Neuron (in vitro differentiated cells): ENCODE measurements around the gene STUM.

Experiments used
- H2AFZ ChIP-seq: one replicate; pipeline ENCODE4 v1.6.1; 2013; ENCODE audit warnings: low read depth, mild to moderate bottlenecking, inconsistent platforms, low read length, moderate library complexity
- H3K27me3 ChIP-seq: one replicate; pipeline ENCODE4 v1.6.1; 2013; ENCODE audit warnings: low read length; ENCODE audit not compliant: insufficient read depth
- H3K36me3 ChIP-seq: one replicate; pipeline ENCODE4 v1.6.1; 2013; ENCODE audit warnings: low read length; ENCODE audit not compliant: insufficient read depth
- H3K4me1 ChIP-seq: one replicate; pipeline ENCODE4 v1.6.1; 2013; ENCODE audit warnings: low read length; ENCODE audit not compliant: insufficient read depth
- H3K4me3 ChIP-seq: 2 replicates; pipeline ENCODE4 v1.5.1; 2013; ENCODE audit warnings: mild to moderate bottlenecking, low read length, moderate library complexity
- H3K9me3 ChIP-seq: one replicate; pipeline ENCODE4 v1.6.1; 2013; ENCODE audit warnings: low read length

Gene STUM

DNA sequence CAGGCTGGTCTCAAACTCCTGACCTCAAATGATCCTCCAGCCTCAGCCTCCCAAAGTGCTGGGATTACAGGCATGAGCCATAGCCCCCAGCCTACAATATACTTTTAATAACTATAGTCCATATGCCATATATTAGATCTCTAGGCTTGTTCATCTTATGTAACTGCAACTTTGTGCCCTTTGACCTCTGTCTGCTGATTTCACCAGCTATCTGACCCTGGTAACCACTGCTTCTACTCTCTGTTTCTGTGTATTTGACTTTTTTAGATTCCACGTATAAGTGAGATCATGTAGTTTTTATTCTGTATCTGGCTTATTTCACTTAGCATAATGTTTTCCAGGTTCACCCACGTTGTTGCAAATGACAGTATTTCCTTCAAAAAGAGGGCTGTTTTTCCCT lies 25.5 kb downstream of the STUM start:
- Histone ChIP-seq H3K4me1 (peaks cover 12% of the 10 kb centered on the region), H2AFZ (no peak overlapping the region), H3K27me3 (peaks cover 6% of the 10 kb centered on the region), H3K4me3 (no peak overlapping the region), H3K9me3 (peaks cover 2% of the 10 kb centered on the region), H3K36me3 (no peaks in the 10 kb centered on the region)

DNA sequence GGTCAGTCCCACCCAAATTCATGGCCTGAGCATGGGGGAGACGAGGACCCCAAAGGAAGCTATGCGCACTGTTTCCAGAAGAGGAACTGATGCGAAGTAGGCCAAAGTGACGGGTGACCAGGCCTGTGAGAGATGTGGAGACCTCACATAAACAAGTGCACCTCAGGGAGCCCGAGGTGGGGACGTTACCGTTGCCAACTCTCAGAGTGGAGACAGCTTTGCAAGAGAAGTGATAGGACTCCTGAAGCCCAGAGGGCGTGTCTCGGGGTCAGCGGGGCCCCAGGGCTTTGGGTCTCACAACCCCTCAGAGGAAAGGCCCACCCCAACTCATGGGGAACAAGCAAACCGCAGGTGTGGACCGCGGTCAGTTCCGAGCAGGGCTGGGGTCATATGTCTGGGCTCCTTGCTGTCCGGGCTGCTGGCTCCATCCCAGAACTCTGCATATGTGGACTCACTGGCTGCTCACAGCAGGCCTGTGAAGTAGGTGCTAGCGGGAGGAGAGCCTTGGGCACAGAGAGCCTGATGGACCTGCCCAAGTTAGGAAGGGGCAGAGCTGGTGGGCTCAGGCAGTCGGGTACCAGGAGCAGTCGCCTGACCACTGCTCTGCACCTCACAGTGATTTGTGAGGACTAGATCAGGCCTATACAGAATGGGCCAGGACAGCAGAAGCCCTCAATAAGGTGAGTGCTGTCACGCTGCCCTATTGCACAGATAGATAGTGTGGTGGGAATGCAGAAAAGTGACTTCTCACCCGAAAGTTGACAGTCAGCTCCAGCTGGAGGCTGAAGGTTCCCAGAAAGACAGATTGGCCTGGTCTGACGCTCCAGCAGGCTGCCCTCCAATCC lies 26.2 kb downstream of the STUM start:
- Histone ChIP-seq H3K36me3 (no peaks in the 10 kb centered on the region), H3K9me3 (peaks cover 2% of the 10 kb centered on the region), H3K4me3 (no peak overlapping the region), H3K27me3 (peaks cover 6% of the 10 kb centered on the region), H3K4me1 (peaks cover 12% of the 10 kb centered on the region), H2AFZ (no peak overlapping the region)

DNA sequence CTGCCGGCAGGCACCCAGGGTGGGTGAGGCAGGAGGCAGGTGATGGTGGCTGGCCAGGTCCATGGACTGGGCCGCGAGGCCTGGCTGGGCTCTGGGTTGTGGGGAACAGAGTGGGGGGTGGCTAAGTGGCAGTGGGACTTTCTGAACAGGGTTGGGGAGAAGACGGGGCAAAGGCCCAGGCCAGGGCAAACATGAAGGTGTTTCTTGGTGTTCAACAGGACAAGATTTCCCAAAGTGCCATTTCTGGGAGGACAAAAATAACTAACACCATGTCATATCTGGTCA lies 26.8 kb downstream of the STUM start:
- H3K27me3 ChIP-seq: peaks cover 6% of the 10 kb centered on the region
- H2AFZ ChIP-seq: no peak overlapping the region
- H3K4me3 ChIP-seq: no peak overlapping the region
- peaks cover 2% of the 10 kb centered on the region for H3K9me3 ChIP-seq
- H3K36me3 ChIP-seq: no peaks in the 10 kb centered on the region
- H3K4me1 ChIP-seq: peaks cover 12% of the 10 kb centered on the region

DNA sequence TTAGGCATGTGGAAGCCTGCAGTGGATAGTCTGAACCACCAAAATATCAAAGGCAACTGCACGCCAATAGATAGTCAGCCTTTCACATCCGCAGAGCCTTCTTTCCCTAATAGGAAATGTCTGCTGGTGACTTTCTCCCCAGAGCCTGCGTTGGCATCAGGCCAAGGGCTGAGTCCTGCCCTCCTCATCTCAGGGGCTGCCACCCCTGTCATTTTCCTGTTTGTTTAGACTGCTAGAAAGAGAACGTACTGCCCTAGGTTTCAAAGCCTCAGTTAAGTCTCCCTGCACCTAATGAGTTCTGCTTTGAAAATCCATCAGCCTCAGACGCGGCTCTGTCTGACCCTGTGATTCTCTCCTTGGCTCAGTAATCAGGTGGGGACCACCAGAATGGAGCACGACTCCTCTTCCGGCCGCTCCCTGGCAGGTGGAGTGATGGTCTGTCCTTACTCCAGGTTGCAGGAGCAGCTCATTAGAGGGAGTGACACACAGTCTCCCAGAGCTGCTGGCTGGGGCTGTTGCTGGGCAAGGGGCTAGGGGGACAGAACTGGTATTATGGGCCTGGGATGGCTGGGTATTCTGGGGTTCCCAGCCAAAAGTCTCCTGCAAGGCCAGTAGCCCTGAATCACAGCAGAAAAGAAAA lies 27.3 kb downstream of the STUM start:
- H3K36me3 ChIP-seq: no peaks in the 10 kb centered on the region
- no peak overlapping the region for H2AFZ ChIP-seq
- H3K27me3 ChIP-seq: peaks cover 6% of the 10 kb centered on the region

DNA sequence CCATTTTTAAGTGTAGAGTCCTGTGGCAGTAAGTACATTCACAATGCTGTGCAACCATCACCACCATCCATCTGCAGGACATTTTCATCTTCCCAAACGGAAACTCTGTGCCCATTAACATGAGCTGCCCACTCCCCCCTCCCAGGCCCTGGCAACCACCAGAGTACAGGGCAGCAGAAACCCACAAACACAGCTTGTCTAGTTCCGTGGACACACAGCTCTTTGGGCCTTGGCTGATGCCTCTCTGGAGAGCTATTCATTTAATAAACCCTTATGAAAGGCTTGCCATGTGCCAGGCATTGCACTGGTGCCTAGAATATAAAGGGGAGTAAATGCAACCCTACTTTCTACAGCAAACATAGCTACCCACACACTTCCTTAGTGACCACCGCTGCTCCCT lies 28.0 kb downstream of the STUM start:
- no peaks in the 10 kb centered on the region for H3K36me3 ChIP-seq
- H3K9me3 ChIP-seq: peaks cover 2% of the 10 kb centered on the region
- peaks cover 6% of the 10 kb centered on the region for H3K27me3 ChIP-seq
- peaks cover 12% of the 10 kb centered on the region for H3K4me1 ChIP-seq
- H3K4me3 ChIP-seq: no peak overlapping the region
- no peak overlapping the region for H2AFZ ChIP-seq

More for the DNA sequence above, 27.3 kb downstream of the STUM start:
- H3K4me1 ChIP-seq: peaks cover 12% of the 10 kb centered on the region
- H3K9me3 ChIP-seq: peaks cover 2% of the 10 kb centered on the region
- no peak overlapping the region for H3K4me3 ChIP-seq

DNA sequence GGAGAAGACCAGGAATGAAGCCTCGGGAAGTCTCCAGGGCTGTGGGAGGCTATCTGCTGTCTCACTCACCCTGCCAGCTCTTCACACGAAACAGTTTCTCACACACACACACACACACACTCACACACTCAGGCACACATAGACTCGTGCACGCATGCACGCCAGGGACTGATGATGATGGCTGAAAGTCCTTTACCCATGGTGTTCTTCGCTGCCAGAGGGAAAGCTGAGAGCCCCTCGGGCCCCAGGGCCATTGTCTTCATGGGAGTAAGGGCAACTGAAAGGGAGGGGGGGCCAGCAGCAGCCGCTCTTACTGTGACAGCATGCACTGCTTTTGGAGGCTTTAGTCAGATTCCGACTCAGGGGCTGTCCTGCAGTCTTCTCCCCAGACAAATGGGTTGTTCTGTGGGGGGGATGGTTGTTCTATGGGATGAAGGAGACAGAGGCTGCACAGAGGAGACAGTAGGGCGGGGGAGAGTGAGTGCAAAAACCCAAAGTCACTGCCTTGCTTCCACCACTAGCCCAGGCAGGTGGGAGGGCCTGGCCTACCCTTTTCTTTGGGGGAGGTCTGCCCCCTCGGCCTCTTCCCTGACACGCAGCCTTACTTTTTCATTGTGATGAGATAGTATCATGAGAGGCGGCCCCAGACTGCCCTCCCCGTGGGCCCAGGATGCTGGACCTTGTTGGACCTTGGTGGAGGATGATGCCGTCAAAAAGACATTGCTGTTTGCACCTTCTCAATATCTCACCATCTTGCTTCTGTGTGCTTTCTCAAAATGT lies 29.0 kb downstream of the STUM start:
- Histone ChIP-seq H3K4me1 (peaks cover 12% of the 10 kb centered on the region), H3K4me3 (peak overlapping the region; percentile 3), H3K27me3 (peaks cover 6% of the 10 kb centered on the region), H3K9me3 (peaks cover 2% of the 10 kb centered on the region), H2AFZ (no peak overlapping the region), H3K36me3 (no peaks in the 10 kb centered on the region)

DNA sequence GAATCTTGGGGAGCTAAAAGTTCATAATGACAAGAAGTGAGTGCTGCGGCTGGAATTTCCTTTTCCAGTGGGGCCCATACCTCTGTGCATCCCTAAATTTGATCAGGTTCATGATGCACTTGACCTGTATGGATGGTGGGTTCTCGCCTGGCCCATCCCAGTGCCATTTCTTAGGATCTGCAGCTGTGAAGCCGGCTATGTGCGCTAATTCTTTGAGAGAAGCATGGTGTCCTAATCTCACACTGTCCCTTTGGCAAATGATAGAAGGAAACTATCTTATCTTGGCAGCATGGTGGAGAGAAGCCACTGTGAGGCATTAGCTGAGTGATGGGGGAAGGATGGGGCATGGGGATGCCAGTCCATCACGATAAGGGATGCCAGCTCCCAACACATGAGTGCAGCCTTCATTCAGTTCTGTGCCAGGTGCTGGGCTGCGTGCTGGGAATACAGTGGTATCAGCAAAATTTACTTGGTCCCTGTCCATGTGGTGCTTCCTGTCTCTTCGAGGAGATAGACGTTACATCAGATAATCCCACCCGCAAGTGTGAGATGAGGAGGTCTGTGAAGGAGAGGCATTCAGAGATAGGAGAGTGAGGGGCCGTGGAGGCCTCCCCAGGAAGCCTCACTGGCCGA lies 30.5 kb downstream of the STUM start:
- H3K36me3 ChIP-seq: no peaks in the 10 kb centered on the region

DNA sequence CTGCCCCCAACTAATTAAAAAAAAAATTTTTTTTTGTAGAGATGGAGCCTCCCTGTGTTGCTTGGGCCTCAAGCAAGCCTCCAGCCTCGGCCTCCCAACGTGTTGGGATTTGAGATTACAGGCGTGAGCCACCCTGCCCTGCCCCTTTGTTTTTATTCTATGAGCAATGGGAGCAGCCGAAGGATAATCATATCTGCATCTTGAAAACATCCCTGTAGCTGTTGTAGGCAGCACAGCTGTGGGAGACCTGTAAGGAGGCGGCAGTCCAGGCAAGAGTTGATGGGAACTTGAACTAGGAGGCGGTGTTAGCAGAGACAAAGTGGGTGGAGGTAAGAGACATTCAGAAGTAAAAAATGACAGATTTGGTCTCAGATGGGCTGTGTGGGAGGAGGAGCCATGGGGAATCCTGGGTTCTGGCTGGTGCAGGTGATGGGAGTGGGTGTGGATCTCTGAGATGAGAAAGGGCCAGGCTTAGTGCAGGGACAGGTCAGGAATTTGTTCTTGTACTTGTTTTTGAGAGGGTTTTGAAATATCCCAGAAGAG lies 31.3 kb downstream of the STUM start:
- no peaks in the 10 kb centered on the region for H3K36me3 ChIP-seq
- H3K4me1 ChIP-seq: peaks cover 12% of the 10 kb centered on the region
- no peaks in the 10 kb centered on the region for H3K9me3 ChIP-seq
- no peak overlapping the region for H2AFZ ChIP-seq
- no peak overlapping the region for H3K4me3 ChIP-seq
- peaks cover 5% of the 10 kb centered on the region for H3K27me3 ChIP-seq

More for the DNA sequence above, 30.5 kb downstream of the STUM start:
- H3K9me3 ChIP-seq: peaks cover 2% of the 10 kb centered on the region
- no peak overlapping the region for H2AFZ ChIP-seq
- peaks cover 12% of the 10 kb centered on the region for H3K4me1 ChIP-seq
- peaks cover 6% of the 10 kb centered on the region for H3K27me3 ChIP-seq
- no peak overlapping the region for H3K4me3 ChIP-seq

DNA sequence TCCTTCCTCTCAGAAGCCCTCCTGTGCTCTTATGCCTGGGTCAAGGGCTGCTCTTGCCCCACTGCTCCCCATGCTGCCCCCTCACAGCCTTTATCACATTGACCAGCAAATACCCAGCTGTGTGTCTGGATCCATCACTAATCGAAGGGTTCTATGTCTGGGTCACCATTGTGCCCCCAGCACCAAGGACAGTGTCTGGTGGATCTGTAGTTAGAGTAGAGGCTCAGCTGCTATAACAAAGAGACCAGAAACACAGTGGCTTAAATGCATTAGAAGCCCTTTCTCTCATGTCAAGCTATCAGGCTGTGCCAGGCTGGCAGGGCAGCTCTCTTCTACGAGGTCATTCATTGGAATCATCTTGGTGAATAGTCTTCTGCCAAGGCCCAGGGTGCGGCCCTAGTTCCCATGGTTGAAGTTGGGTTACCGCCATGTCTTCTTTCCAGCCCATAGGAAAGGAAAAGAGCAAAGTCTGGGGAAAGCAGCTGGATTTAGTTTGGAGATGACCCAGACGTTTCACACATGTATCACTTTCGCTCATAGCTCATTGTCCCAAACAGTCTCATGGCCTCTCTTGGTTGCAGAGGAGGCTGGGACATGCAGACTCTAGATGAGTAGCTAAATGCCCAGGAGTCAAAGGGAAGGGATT lies 32.2 kb downstream of the STUM start:
- peaks cover 12% of the 10 kb centered on the region for H3K4me1 ChIP-seq
- no peaks in the 10 kb centered on the region for H3K36me3 ChIP-seq
- no peaks in the 10 kb centered on the region for H3K9me3 ChIP-seq
- H2AFZ ChIP-seq: no peak overlapping the region
- H3K4me3 ChIP-seq: no peak overlapping the region
- H3K27me3 ChIP-seq: no peaks in the 10 kb centered on the region

DNA sequence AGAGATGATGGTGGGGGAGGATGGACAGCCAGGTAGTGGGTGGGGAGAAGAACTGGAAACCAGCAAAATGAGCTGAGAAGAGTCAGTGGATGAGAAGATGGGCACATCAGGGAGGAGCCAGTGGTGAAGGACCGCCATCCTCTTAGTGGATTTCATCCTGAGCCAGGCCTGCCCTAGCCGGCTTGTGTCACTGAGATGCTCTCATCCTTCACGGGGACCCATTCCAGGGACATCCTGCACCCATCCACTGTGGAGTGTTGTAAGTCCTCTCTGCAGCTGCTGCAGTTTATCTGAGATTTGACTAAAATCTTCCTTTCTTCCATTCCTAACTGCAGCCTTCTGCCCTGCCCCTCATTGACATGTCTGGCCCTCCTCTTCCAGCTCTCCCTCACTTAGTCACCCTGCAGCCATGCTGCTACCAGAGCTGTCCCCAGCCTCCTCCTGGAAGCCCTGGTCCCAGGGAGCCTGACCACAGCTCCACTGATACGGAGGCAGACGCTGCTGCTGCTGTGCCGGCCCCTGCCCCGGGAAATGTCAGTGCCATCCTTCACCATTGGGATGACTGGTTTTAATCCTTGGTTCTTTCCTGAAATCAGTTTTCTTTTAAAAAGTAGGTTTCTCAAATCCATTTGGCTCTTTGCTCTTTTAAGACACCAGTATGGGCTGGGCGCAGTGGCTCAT lies 33.2 kb downstream of the STUM start:
- Histone ChIP-seq H3K4me3 (no peak overlapping the region), H3K9me3 (no peaks in the 10 kb centered on the region), H3K4me1 (peaks cover 12% of the 10 kb centered on the region), H2AFZ (no peak overlapping the region), H3K27me3 (no peaks in the 10 kb centered on the region), H3K36me3 (no peaks in the 10 kb centered on the region)

DNA sequence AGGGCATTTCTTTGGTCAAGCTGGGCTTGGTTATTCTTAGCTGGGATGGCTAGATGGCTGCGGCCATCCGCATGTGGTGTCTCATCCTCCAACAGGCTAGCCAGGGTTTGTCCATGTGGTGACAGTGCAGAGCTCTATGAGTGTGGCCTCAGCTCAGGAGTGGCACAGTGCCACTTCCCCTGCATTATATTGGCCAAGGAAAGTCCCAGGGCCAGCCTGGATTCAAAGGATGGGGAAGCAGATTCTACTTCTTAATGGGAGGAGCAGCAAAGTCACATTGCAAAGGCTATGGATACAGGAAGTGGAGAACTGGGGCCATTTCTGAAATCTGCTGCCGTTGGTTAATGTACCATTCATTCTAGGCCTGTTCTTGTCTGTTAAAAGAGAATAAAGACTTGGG lies 34.4 kb downstream of the STUM start:
- Histone ChIP-seq H2AFZ (no peak overlapping the region), H3K27me3 (no peaks in the 10 kb centered on the region), H3K36me3 (no peaks in the 10 kb centered on the region), H3K9me3 (no peaks in the 10 kb centered on the region), H3K4me3 (no peak overlapping the region), H3K4me1 (peaks cover under 1% of the 10 kb centered on the region)

DNA sequence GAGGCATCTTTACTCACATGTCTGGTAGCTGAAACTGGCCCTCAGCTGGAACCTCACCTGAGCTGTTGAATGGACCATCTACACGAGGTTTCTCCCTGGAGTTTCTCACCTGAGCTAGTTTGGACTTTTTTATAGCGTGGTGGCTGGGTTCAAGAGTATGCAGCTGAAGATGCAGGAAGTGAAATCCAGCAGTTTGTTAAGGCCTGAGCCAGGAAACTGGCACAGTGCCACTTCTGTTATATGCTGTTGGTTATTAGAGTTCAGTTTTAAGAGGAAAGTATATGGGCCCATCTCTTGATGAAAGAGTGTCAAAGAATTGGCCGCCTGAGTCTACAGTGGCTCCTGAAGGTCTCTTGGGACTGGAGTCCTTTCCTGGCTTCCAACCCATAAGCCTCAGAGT lies 35.6 kb downstream of the STUM start:
- H2AFZ ChIP-seq: no peak overlapping the region
- no peaks in the 10 kb centered on the region for H3K9me3 ChIP-seq
- H3K36me3 ChIP-seq: no peaks in the 10 kb centered on the region
- H3K4me3 ChIP-seq: no peak overlapping the region
- no peaks in the 10 kb centered on the region for H3K4me1 ChIP-seq
- no peaks in the 10 kb centered on the region for H3K27me3 ChIP-seq
